IMR-90 (cell line): ENCODE measurements around the gene F13A1.

Experiments used
- BHLHE40 ChIP-seq: fragments of 150-350 bp; IDR thresholded peaks from 2 replicates; pipeline ENCODE4 v1.6.1; 2016; ENCODE audit warnings: mild to moderate bottlenecking, low read depth, low read length
- CEBPB ChIP-seq: IDR thresholded peaks from 2 replicates; pipeline ENCODE4 v1.6.1; 2012; ENCODE audit warnings: low read depth, low read length, improper control_type of control experiment
- POLR2A ChIP-seq: IDR thresholded peaks from 2 replicates; pipeline ENCODE4 v1.6.1; 2012; ENCODE audit warnings: mild to moderate bottlenecking, low read depth, low read length
- RAD21 ChIP-seq: IDR thresholded peaks from 2 replicates; pipeline ENCODE4 v1.6.1; 2012; ENCODE audit warnings: low read length, improper control_type of control experiment
- SMC3 ChIP-seq: fragments of 150-350 bp; IDR thresholded peaks from 2 replicates; pipeline ENCODE4 v1.6.1; 2016; ENCODE audit warnings: low read depth, mild to moderate bottlenecking, antibody characterized with exemption, low read length, moderate library complexity
- TF ChIP-seq, protein P1 (sequence below): conservative IDR thresholded peaks from 2 replicates; pipeline ENCODE4 v1.5.1; 2012; ENCODE audit warnings: mild to moderate bottlenecking, low read depth, low read length, improper control_type of control experiment

GRCh38 chr6:6305575-6305974, 14.9 kb downstream of the F13A1 start:
- no peak for TF ChIP-seq SMC3
- TF ChIP-seq, protein P1, sequence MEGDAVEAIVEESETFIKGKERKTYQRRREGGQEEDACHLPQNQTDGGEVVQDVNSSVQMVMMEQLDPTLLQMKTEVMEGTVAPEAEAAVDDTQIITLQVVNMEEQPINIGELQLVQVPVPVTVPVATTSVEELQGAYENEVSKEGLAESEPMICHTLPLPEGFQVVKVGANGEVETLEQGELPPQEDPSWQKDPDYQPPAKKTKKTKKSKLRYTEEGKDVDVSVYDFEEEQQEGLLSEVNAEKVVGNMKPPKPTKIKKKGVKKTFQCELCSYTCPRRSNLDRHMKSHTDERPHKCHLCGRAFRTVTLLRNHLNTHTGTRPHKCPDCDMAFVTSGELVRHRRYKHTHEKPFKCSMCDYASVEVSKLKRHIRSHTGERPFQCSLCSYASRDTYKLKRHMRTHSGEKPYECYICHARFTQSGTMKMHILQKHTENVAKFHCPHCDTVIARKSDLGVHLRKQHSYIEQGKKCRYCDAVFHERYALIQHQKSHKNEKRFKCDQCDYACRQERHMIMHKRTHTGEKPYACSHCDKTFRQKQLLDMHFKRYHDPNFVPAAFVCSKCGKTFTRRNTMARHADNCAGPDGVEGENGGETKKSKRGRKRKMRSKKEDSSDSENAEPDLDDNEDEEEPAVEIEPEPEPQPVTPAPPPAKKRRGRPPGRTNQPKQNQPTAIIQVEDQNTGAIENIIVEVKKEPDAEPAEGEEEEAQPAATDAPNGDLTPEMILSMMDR = no peak
- no peak for TF ChIP-seq CEBPB
- no peak for TF ChIP-seq BHLHE40
- TF ChIP-seq POLR2A = no peak
- no peak for TF ChIP-seq RAD21
